Muscle of back (tissue), 11 donors: Measurements from ENCODE around the gene TRPM6. TPM values are rescaled to one million over a fixed set of nuclear protein-coding genes. Genes with fewer than 3 reads are reported as not detected.
A peak's percentile ranks its signal among the peaks of the same experiment; 100 is the strongest.

Experiments used
- DNase-seq, 3 donors: peaks; one replicate each; pipeline versions ENCODE4 v3.0.0 to v3.0.0-alpha.2; 2013
- polyA plus RNA-seq, 10 donors: library from polyadenylated mRNA; unstranded; fragments of 120-200 nt; gene quantifications; one replicate each; pipeline ENCODE4 v1.2.1, GENCODE V29; 2013; ENCODE audit not compliant: insufficient read length in 10 of 10

The TRPM6 gene
- polyA plus RNA-seq, 10 donors, result 0.05 to 0.27 (median 0.10) TPM; not detected in 2

GRCh38 chr9:74777136-74777879 lies 110.4 kb downstream of the TRPM6 start:
- DNase-seq, result peak; percentile 34 to 68 (median 52)

GRCh38 chr9:74775396-74775795 lies 112.3 kb downstream of the TRPM6 start:
- DNase-seq, result no peak

GRCh38 chr9:74773886-74774479 lies 113.7 kb downstream of the TRPM6 start:
- DNase-seq, result peak; percentile 61 to 83 (median 78)

GRCh38 chr9:74772121-74772520 lies 115.6 kb downstream of the TRPM6 start:
- no peak for DNase-seq

DNA sequence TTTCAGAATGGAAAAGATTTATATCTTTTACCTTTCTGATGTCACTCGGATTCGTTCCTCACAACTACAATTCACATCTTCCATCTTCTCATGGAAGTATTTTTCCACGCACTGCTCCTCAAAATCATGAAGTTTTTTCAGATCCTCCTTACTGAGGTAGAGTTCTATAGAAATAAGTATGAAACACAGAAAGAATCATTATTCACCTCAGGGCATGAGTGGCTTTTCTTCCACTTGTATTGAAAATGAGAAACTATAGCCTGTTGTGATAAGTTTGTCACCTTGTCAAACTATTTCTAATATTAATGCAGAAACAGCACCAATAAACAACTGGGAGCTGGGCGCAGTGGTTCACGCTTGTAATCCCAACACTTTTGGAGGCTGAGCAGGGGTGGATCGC lies 116.0 kb downstream of the TRPM6 start:
- no peak for DNase-seq

- no peak for DNase-seq
Observed at GRCh38 chr9:74771262-74771585, 116.5 kb downstream of the TRPM6 start.

GRCh38 chr9:74770508-74771261 lies 117.0 kb downstream of the TRPM6 start:
- peak in 1 of 3 donors; percentile 5 for DNase-seq

DNA sequence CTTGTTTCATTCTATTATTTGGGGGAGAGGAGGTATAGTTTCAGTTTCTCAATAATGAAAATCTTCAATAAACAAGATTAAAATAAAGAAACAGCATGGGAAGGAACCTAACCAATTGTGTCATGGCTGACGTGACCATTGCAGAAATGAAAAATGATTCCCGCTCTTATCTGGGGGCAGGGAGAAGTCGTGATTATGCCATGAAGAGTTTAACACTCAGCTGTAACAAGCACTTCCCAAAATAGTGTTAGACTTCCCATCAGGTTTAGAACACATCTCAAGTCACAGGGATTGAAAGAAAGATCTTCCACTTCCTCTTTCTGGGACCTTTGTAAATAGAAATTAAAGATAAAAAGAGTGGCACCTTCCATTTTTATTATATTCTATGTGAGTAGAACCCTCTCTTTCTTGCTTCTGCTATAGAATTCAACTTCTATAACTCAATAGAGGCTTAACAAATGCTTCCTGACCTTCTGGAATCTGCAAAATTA lies 122.2 kb downstream of the TRPM6 start:
- no peak for DNase-seq

DNA sequence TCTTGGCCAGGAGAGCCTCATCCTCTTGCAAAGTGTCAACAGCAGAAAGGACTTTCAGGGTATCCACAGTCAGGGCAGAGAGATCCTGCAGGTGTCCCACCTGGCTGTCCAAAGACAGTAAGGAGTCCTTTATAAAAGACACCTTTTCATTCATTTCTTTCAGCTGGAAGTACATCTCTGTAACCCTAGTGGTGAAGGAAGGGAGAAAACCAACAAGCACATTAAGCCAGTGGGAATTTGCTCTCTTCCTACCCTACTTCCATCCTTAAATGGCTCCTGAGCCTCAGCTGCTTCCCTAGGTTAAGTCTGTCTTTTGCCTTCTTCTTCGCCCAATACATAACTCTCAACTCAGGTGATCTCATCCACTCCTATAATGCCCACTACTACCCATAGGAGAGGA lies 124.8 kb downstream of the TRPM6 start:
- DNase-seq, result no peak

GRCh38 chr9:74760031-74760700 lies 127.6 kb downstream of the TRPM6 start:
- peak in 1 of 3 donors; percentile 61 for DNase-seq

- DNase-seq, result no peak
Observed at GRCh38 chr9:74755999-74756398, 131.7 kb downstream of the TRPM6 start.

- DNase-seq, result no peak
Observed at GRCh38 chr9:74755355-74755754, 132.4 kb downstream of the TRPM6 start.

DNA sequence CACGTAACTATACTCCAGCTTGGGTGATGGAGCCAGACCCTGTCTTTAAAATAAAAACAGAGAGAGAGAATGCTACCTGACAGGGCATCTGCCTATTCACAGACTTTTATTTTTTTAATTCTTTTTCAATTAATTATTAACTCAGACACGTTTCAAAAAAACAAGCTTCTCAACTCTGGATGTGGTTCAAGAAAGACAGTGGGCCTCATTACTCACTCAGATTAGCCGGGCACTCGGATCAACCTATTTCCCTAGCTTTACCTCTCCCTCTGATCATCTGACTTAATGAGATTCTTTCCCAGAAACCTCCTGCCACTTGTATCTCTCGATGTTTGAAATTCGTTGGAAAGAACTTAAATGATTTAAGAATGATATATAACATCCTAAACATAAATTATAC lies 134.1 kb downstream of the TRPM6 start:
- DNase-seq, result no peak

GRCh38 chr9:74748966-74749365 lies 138.8 kb downstream of the TRPM6 start:
- no peak for DNase-seq

DNA sequence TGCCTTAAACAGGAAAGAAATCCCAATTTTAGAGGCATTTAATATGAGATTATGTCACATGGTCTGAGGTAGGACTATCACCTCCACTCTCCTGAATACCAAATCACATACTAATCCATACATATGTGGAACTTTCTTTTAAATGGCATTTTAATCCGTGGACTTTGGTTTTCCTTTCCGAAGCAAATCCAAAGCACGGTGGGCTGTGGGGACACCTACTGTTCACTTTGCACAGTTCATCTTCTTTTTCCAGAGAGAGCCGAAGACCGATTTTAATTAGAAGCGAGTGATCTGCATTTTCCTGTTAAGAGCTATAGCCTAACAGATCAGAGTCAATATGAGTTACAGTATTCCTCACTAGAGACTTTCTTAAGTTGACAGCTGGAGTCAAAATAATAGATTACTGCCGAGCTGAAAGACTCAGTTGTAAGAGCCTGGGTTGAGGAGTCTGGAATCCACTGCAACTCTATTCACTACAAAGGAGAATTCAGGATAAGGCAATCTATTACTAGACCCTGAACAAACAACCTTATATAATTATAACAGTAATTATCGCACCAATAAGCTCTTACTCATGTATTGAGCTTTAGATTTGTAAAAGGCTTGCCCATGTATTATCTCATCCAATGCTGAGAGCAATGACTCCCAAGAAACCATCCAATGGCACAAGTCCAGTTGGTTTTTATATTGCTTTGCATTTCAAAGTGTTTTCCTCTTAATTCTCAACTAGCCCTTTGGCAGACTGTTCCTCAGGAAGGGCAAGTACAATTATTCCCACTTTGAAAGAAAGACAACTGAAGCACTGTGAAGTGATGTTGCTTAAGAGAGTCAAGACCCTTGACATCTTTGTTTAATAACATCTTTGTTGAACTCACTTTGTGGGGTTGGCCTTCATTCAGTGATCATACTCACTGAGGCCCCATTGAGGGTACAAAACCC lies 144.7 kb downstream of the TRPM6 start:
- peak; percentile 7 to 55 (median 28) for DNase-seq

GRCh38 chr9:74742191-74742790 lies 145.4 kb downstream of the TRPM6 start:
- DNase-seq, result no peak

GRCh38 chr9:74736646-74737045 lies 151.1 kb downstream of the TRPM6 start:
- no peak for DNase-seq

GRCh38 chr9:74735761-74736160 lies 152.0 kb downstream of the TRPM6 start:
- no peak for DNase-seq

DNA sequence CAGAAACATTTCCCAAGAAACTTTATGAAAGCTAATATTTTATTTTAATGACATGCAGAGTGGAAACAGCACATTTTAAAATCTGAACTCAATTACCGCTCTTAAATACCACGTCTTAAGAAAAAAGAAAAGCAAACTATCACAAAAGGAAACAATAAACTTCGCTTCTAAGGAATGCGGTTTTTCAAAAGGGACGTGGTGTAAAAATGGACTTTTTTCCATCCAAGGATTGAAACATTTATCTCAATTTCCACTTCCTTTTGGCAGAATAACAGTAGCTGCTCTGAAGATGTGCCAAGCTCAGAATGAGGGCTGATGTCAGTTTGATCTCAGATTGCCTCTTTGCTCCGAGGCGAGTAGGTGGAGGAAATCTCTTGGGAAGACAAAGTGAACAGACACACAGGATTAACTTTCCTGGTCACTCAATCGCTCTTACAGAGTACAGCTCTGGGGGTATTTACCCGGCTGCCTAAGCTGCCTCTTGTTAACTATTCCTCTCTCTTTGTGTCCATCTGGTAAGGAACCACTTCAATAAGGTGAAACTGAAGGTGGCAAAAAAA lies 158.5 kb downstream of the TRPM6 start:
- DNase-seq, result peak in 1 of 3 donors; percentile 11

DNA sequence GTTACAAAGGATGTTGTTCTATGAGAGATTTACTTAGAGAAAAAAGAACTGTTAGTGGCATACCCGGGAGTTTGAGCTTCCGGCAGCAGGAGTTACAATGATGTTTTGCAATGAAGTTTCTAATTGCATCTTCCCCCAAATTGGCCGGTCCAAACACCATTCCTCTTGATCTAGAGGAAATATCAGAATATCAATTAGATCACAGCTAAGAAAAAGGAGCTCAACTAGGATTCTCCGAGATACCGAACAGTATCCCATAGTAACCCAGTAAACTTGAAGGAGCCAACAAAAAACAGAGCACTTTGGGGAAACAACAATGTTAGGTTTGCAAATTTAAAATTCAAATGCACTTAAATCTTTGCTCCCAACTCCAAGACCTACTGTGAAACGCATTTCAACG lies 159.5 kb downstream of the TRPM6 start:
- no peak for DNase-seq
